GM03348 (cell line): ENCODE measurements around the gene NPPB.
"Not testable (repeated sequence)": the region's sequence is repeated elsewhere in the genome, so short reads cannot be mapped to it uniquely, and the experiment has no call there.

Source experiments
- DNase-seq: peaks from one replicate; pipeline ENCODE4 v3.0.0; 2012; ENCODE audit warnings: low spot score

Gene NPPB

GRCh38 chr1:11858613-11858967 lies at the start of gene NPPB:
Gene NPPB (minus strand): TSS chr1:11858945. CDS start chr1:11858833, 112 bp downstream.
- DNase-seq = no peak

DNA sequence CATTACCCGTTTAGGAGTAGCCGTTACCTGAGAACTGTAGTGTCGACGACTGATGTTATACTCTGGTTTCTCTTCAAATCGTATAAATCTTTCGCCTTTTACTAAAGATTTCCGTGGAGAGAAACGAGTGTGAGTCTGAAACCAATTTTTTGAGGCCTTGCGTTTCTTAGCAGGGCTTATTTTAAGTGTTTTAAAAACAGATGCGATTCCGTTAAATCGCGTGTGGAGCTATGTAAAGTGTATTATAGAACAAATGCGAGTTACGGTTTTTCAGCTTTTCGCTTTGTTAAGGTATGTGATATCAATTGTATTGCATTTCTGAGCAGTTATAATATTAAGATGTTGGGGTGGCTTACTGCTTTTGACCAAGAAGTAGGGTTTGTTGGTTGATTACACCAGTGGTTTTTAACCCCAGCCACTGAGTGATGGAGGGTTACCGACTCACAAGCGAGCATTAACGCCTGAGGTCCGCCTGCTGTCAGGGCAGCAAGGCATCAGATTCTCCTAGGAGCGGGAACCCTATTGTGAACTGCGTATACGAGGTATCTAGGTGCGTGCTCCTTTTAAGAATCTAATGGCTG lies 49.4 kb upstream of the NPPB start:
- DNase-seq = peak; percentile 73

- DNase-seq = peak; percentile 92
Observed at GRCh38 chr1:11907275-11908094, 48.7 kb upstream of the NPPB start.

DNA sequence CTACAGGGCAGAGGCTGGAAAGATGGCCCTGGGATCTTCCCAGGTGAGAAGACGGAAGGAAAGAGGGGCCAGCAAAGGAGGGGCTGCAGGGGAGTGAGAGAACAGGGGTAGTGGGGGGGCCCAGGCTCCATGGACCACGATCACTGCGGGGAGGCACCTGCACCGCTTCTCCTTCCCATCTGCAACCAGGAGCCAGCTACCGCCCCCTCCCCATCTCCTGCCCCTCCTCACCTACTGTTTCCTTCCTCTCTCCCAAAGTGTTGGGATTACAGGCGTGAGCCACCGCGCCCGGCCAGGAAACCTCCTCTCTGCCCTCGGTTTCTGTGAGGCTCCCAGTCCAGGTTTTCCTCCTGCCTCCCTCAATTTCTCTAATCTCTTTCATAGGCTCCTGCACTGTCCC lies 48.1 kb upstream of the NPPB start:
- no peak for DNase-seq

DNA sequence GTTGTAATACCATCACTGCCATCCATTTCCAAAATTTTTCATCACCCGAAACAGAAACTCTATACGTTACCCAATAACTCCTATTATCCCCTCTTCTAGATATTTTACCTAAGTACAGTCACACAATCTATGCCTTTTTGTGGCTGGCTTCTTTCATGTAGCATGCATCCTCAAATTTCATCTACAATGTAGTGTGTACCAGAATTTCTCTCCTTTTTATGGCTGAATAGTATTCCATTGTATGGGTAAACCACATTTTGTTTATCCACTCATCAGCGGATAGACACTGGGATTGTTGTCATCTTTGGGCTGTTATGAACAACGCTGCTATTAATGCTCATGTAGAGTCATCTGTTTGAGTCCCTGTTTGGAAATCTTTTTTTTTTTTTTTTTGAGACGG lies 46.2 kb upstream of the NPPB start:
- no peak for DNase-seq

- DNase-seq = not testable (repeated sequence)
Observed at GRCh38 chr1:11904156-11904555, 45.4 kb upstream of the NPPB start.

DNA sequence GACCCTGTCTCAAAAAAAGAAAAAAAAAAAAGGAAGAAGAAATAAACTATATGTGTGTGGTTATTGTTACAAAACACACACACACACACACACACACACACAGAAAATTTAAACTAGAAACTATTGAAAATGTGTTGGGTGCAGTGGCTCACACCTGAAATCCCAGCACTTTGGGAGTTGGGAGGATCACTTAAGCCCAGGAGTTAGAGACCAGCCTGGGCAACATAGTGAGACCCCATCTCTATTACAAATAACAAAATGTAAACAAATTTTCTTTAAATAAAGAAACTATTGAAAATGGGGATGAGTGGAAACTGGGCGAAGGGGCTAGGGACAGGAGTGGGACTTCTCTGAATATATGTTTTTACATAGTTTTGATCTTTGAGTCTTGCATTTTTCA lies 44.5 kb upstream of the NPPB start:
- DNase-seq = no peak

DNA sequence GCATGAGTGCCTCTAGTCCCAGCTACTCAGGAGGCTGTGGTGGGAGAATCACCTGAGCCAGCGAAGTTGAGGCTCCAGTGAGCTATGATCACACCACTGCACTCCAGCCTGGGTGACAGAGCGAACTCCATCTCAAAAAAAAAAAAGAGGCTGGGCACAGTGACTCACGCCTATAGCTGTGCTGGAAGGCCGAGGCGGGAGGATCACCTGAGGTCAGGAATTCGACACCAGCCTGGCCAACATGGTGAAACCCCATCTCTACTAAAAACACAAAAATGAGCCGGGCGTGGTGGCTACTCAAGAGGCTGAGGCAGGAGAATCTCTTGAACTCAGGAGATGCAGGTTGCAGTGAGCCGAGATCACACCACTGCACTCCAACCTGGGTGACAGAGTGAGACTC lies 42.7 kb upstream of the NPPB start:
- not testable (repeated sequence) for DNase-seq

DNA sequence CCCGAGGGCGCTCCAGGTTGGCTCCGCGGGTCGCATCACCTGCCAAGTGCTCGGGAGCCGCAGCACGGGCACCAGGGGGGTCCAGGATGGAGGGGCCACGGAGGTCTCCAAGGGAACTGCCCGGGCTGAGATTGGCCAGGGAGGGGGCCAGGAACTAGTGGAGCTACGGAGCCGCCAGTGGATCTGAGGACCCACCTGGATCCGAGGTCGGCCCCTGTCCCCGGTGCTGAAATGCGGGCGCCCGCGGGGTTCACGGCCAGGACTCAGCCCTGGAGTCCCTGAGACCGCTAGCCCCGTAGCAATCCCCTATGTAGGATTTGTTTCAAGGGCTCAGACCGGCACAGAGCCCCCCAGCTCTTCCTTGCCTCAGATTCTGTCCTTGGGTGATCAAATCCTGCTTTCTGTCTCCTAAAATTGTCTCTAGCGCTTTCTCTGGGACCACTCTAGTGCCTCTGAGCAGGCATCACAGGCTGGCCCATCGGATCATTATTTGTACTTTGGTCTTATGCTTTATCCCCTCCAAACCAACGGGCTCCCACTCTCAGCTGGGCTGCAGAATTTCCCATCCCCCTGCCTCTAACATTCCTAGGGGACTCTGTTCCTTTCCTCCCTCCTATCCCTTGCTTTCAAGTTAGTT lies 40.2 kb upstream of the NPPB start:
- peak; percentile 36 for DNase-seq

- DNase-seq = no peak
Observed at GRCh38 chr1:11898086-11898785, 39.5 kb upstream of the NPPB start.

GRCh38 chr1:11894501-11894900 lies 35.8 kb upstream of the NPPB start:
- not testable (repeated sequence) for DNase-seq

DNA sequence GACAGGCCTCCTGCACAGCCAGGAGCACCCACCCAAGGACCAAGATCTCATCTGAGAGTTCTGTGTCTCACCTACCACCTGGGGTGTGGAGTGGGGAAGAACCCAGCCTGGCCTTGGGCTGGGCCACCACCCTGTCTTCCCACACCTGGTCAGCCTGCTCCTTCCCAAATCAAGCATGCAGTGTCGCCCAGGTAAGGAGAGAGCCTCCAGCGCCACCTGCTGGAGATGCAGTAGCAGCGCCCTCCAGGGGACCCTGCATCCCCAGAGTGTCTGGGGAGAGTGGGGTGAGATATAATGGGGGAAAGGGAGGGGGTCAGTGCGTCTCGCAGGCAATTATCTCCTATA lies 35.1 kb upstream of the NPPB start:
- peak; percentile 82 for DNase-seq

GRCh38 chr1:11891433-11892186 lies 32.9 kb upstream of the NPPB start:
- DNase-seq = no peak

DNA sequence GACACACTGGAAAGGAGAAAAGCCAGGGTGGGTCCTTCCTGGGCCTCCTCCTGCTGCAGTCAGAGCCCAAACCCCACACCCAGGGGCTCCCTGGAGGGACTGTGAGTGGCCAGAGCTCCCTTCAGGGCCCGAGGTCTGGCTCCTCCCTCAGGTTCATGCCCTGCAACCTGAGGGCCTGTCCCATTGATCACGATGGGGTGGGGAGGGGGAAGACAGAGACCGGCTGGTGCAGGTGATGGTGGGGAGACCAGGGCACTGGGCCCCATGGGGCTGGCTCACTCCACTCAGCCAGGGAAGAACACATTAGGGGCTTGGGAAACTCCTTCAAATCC lies 30.1 kb upstream of the NPPB start:
- DNase-seq = no peak

GRCh38 chr1:11888206-11888876 lies 29.6 kb upstream of the NPPB start:
- DNase-seq = no peak

DNA sequence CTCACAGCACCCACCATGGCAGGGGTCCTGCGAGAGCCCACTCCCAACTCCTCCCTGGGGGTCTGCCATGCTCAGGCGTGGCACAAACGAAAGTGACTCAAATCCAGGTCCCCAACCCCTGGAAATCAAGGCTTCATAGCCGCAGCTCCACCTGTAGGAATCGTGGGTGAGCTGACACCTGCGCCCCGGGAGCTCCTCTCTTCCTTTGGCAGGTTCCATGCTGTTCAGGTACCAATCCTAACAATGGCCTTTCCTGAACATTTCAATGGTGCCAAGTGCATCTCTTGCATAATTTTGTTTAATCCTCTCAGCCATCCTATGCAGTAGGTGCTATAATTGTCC lies 28.9 kb upstream of the NPPB start:
- no peak for DNase-seq

GRCh38 chr1:11886986-11887665 lies 28.4 kb upstream of the NPPB start:
- no peak for DNase-seq

DNA sequence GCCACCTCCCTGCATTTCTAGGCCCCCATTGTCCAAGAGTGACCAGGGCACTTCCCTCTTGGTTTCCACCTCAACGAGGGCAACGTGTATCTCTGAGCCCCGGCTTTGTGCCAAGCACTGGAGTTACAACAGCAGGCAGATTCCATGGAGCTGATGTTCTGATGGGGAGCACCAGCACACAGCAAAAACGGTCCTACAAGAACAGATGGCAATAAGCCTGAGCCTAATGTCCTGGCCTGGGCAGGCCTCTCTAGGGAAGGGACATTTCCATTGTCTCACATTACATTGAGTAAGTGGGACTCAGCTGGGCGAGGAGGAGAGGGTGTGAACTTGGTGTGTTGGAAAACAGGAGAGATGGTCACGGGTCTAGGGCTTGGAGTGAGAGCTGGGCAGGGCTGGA lies 27.2 kb upstream of the NPPB start:
- DNase-seq = no peak

DNA sequence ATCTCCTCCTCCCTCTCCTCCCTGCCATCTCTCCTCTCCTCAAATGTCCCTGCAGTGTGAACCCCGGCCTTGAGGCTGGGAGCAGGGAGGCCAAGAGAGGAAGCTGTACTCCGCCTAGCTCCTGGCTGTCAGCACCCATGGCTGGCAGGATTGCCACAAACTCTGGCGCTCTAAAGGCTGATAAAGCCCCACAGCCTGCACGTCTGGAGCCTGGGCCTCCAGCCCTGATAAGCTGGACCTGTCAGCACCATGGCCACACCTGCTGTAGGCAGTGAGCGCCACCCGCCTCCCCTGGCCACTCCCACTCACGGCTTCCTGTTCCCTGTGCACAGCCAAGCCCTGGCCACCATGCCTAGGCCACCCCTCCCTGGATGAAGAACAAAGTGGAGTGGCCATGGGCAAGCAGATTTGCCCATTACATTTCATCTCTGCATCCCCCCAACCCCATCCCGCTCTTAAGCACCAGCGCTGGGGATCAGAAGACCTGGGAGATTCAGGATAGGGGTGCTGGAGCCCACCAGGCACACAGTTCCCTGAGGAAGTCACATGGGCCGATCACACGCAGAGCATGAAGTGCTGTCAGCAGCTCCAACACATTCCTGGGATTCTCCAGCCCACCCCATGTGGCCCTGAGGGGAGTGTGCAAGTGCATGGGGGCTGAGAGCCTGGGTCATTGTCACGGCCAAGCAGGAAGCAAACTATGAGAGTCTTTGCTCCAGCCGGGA lies 24.2 kb upstream of the NPPB start:
- DNase-seq = no peak

- DNase-seq = no peak
Observed at GRCh38 chr1:11881749-11882441, 23.1 kb upstream of the NPPB start.
